PC-9 (cell line): Measurements from ENCODE around the gene CEP85L. TPM values are rescaled to one million over a fixed set of nuclear protein-coding genes. Genes with fewer than 3 reads are reported as not detected.

Experiments
- BruUV-seq: library from RNA; stranded (reverse); fragments of 400-500 nt; replicated peaks from 2 replicates; lab custom pipeline; 2021; lab: Mats Ljungman, UMichigan
- CTCF ChIA-PET: fragments of 300-600 bp; sonication (Branson Sonifier 250); formaldehyde crosslinking; loops from one replicate; lab custom pipeline; 2022; ENCODE audit warnings: antibody characterized with exemption; lab: Charles Lee
- POLR2A ChIA-PET: fragments of 300-600 bp; sonication (Branson Sonifier 250); formaldehyde crosslinking; loops from one replicate; lab custom pipeline; 2022; ENCODE audit warnings: antibody characterized with exemption; ENCODE audit not compliant: unreplicated experiment; lab: Charles Lee
- DNase-seq, 2 experiments: peaks; one replicate each; pipeline versions ENCODE4 v3.0.0 to v3.0.0-alpha.2; 2015 to 2022; ENCODE audit warnings: mixed read lengths in 1 of 2
- H2AFZ ChIP-seq: fragments of 200-600 bp; sonication (generic); 2 replicates; pipeline ENCODE4 v1.8.1; 2017; ENCODE audit warnings: antibody characterized with exemption
- H3F3A ChIP-seq: fragments of 200-600 bp; sonication (generic); 2 replicates; pipeline ENCODE4 v1.8.1; 2017; ENCODE audit warnings: antibody characterized with exemption, mild to moderate bottlenecking, low read depth; ENCODE audit not compliant: insufficient read depth
- H3K27ac ChIP-seq: fragments of 200-600 bp; sonication (generic); 2 replicates; pipeline ENCODE4 v1.6.1; 2016; ENCODE audit warnings: mixed run types
- H3K27me3 ChIP-seq: fragments of 200-600 bp; sonication (generic); 2 replicates; pipeline ENCODE4 v1.6.1; 2016; ENCODE audit warnings: low read depth, mixed run types; ENCODE audit not compliant: insufficient read depth
- H3K36me3 ChIP-seq: fragments of 200-600 bp; sonication (generic); 2 replicates; pipeline ENCODE4 v1.6.1; 2016; ENCODE audit warnings: low read depth, mixed run types
- H3K4me1 ChIP-seq: fragments of 200-600 bp; sonication (generic); replicated peaks from 2 replicates; pipeline ENCODE4 v1.6.1; 2016; ENCODE audit warnings: mixed run types; ENCODE audit not compliant: insufficient read depth
- H3K4me2 ChIP-seq: fragments of 200-600 bp; sonication (generic); 2 replicates; pipeline ENCODE4 v1.6.1; 2017; ENCODE audit warnings: mixed run types
- H3K4me3 ChIP-seq: fragments of 200-600 bp; sonication (generic); 2 replicates; pipeline ENCODE4 v1.6.1; 2016; ENCODE audit warnings: mixed run types
- H3K79me2 ChIP-seq: fragments of 200-600 bp; sonication (generic); 2 replicates; pipeline ENCODE4 v1.6.1; 2017; ENCODE audit warnings: low read depth, mixed run types
- H3K9me2 ChIP-seq: fragments of 200-600 bp; sonication (generic); 2 replicates; pipeline ENCODE4 v1.8.1; 2017; ENCODE audit warnings: mild to moderate bottlenecking; ENCODE audit not compliant: insufficient read depth
- H3K9me3 ChIP-seq: fragments of 200-600 bp; sonication (generic); 2 replicates; pipeline ENCODE4 v1.8.1; 2016; ENCODE audit warnings: low read depth; ENCODE audit not compliant: insufficient read depth
- H4K20me1 ChIP-seq: fragments of 200-600 bp; sonication (generic); 2 replicates; pipeline ENCODE4 v1.8.1; 2017; ENCODE audit not compliant: insufficient read depth
- EZH2 ChIP-seq: fragments of 200-600 bp; sonication (generic); IDR thresholded peaks from 2 replicates; pipeline ENCODE4 v1.8.0; 2017; ENCODE audit warnings: antibody characterized with exemption, low read depth
- intact Hi-C: fragments of 100-400 bp; cut with micrococcal nuclease; formaldehyde crosslinking; loops from one replicate; pipeline ENCODE4 v1.10.0; 2022; ENCODE audit not compliant: unreplicated experiment
- total RNA-seq: library from RNA; stranded (reverse); gene quantifications from 2 replicates; pipeline ENCODE4 v1.2.3, GENCODE V29; 2021
- TF ChIP-seq, protein P1 (sequence below): fragments of 200-600 bp; sonication (generic); conservative IDR thresholded peaks from 2 replicates; pipeline ENCODE4 v1.6.1; 2017; ENCODE audit warnings: mixed run types, antibody characterized with exemption, mild to moderate bottlenecking, moderate library complexity

CEP85L gene
- total RNA-seq, 1 experiment from 2014 or later = 3.0 TPM

- TF ChIP-seq, protein P1, sequence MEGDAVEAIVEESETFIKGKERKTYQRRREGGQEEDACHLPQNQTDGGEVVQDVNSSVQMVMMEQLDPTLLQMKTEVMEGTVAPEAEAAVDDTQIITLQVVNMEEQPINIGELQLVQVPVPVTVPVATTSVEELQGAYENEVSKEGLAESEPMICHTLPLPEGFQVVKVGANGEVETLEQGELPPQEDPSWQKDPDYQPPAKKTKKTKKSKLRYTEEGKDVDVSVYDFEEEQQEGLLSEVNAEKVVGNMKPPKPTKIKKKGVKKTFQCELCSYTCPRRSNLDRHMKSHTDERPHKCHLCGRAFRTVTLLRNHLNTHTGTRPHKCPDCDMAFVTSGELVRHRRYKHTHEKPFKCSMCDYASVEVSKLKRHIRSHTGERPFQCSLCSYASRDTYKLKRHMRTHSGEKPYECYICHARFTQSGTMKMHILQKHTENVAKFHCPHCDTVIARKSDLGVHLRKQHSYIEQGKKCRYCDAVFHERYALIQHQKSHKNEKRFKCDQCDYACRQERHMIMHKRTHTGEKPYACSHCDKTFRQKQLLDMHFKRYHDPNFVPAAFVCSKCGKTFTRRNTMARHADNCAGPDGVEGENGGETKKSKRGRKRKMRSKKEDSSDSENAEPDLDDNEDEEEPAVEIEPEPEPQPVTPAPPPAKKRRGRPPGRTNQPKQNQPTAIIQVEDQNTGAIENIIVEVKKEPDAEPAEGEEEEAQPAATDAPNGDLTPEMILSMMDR = no peak
- no peak for TF ChIP-seq EZH2
- no peaks in the 10 kb centered on the region for H4K20me1 ChIP-seq
- intact Hi-C loops = no loop called here
- H3K4me2 ChIP-seq = no peak overlapping the region
- no peaks in the 10 kb centered on the region for H3K9me2 ChIP-seq
- no peak overlapping the region for H3K27ac ChIP-seq
- H3K4me3 ChIP-seq = no peak overlapping the region
- BruUV-seq = no TSS peak
- H3F3A ChIP-seq = no peaks in the 10 kb centered on the region
- no peak overlapping the region for H2AFZ ChIP-seq
- no peaks in the 10 kb centered on the region for H3K36me3 ChIP-seq
- no peak for DNase-seq
- POLR2A ChIA-PET = no interaction called here
- CTCF ChIA-PET = no interaction called here
- no peaks in the 10 kb centered on the region for H3K79me2 ChIP-seq
- H3K9me3 ChIP-seq = no peaks in the 10 kb centered on the region
- H3K27me3 ChIP-seq = no peaks in the 10 kb centered on the region
- H3K4me1 ChIP-seq = no peaks in the 10 kb centered on the region
Measured at GRCh38 chr6:118542184-118542952, 109.0 kb downstream of the CEP85L start.

- Histone ChIP-seq H3K4me2 (no peak overlapping the region), H3K27me3 (no peaks in the 10 kb centered on the region), H4K20me1 (no peaks in the 10 kb centered on the region), H3K36me3 (no peaks in the 10 kb centered on the region), H3K9me2 (no peaks in the 10 kb centered on the region), H3K79me2 (no peaks in the 10 kb centered on the region), H2AFZ (no peak overlapping the region), H3K4me1 (no peaks in the 10 kb centered on the region), H3K4me3 (no peak overlapping the region), H3K9me3 (no peaks in the 10 kb centered on the region), H3F3A (no peaks in the 10 kb centered on the region), H3K27ac (no peak overlapping the region)
- ChIA-PET CTCF (no interaction called here), POLR2A (no interaction called here)
- BruUV-seq = no TSS peak
- no peak for TF ChIP-seq EZH2
- TF ChIP-seq, protein P1 = no peak
- intact Hi-C loops = no loop called here
- no peak for DNase-seq
Measured at GRCh38 chr6:118537574-118537973, 113.8 kb downstream of the CEP85L start.

- no peak overlapping the region for H3K4me2 ChIP-seq
- H3K27me3 ChIP-seq = no peaks in the 10 kb centered on the region
- H2AFZ ChIP-seq = no peak overlapping the region
- ChIA-PET CTCF (no interaction called here), POLR2A (no interaction called here)
- no peak for DNase-seq
- H3K4me1 ChIP-seq = no peaks in the 10 kb centered on the region
- no peaks in the 10 kb centered on the region for H3F3A ChIP-seq
- no peaks in the 10 kb centered on the region for H3K9me2 ChIP-seq
- no peak overlapping the region for H3K27ac ChIP-seq
- BruUV-seq = no TSS peak
- H3K79me2 ChIP-seq = no peaks in the 10 kb centered on the region
- TF ChIP-seq, protein P1 = no peak
- TF ChIP-seq EZH2 = no peak
- no peaks in the 10 kb centered on the region for H3K9me3 ChIP-seq
- no peaks in the 10 kb centered on the region for H4K20me1 ChIP-seq
- no peak overlapping the region for H3K4me3 ChIP-seq
- no peaks in the 10 kb centered on the region for H3K36me3 ChIP-seq
- intact Hi-C loops = no loop called here
Measured at GRCh38 chr6:118536478-118536877, 114.9 kb downstream of the CEP85L start.
